ENCODE measurements around the gene TMEM125.

TMEM125 gene

GRCh38 chr1:43288058-43288784, 18.4 kb downstream of the TMEM125 start:
- Mint-ChIP-seq H3K4me1 (no peaks in the 10 kb centered on the region), H3K27ac (peak overlapping the region in 1 of 3 experiments; percentile 63), H3K9me3 (no peaks in the 10 kb centered on the region), H3K36me3 (ENCODE audit: low read depth) (no peaks in the 10 kb centered on the region), H3K27me3 (ENCODE audit: low read depth) (peaks cover 19% of the 10 kb centered on the region), H3K4me3 (no peak overlapping the region)
- TF ChIP-seq CTCF (IDR thresholded peaks at IDR 0.05; ENCODE audit: unreplicated experiment in 3 of 3), result no peak

- no peaks in the 10 kb centered on the region for H3K36me3 Mint-ChIP-seq (ENCODE audit: low read depth)
- H3K4me1 Mint-ChIP-seq, result no peaks in the 10 kb centered on the region
- no peaks in the 10 kb centered on the region for H3K9me3 Mint-ChIP-seq
- no peak overlapping the region for H3K4me3 Mint-ChIP-seq
- no peak for TF ChIP-seq CTCF (IDR thresholded peaks at IDR 0.05; ENCODE audit: unreplicated experiment in 3 of 3)
- H3K27ac Mint-ChIP-seq, result no peak overlapping the region
- peaks cover 18% of the 10 kb centered on the region for H3K27me3 Mint-ChIP-seq (ENCODE audit: low read depth)
Observed at GRCh38 chr1:43288785-43289706, 19.3 kb downstream of the TMEM125 start.

GRCh38 chr1:43292216-43292615, 22.4 kb downstream of the TMEM125 start:
- no peaks in the 10 kb centered on the region for H3K9me3 Mint-ChIP-seq
- H3K4me1 Mint-ChIP-seq, result peaks cover 11% of the 10 kb centered on the region
- no peak overlapping the region for H3K27ac Mint-ChIP-seq
- no peak overlapping the region for H3K4me3 Mint-ChIP-seq
- H3K27me3 Mint-ChIP-seq (ENCODE audit: low read depth), result peaks cover 7% of the 10 kb centered on the region
- no peaks in the 10 kb centered on the region for H3K36me3 Mint-ChIP-seq (ENCODE audit: low read depth)
- no peak for TF ChIP-seq CTCF (IDR thresholded peaks at IDR 0.05; ENCODE audit: unreplicated experiment in 3 of 3)

GRCh38 chr1:43292679-43293078, 22.9 kb downstream of the TMEM125 start:
- no peak overlapping the region for H3K27ac Mint-ChIP-seq
- H3K27me3 Mint-ChIP-seq (ENCODE audit: low read depth), result peaks cover 3% of the 10 kb centered on the region
- no peak for TF ChIP-seq CTCF (IDR thresholded peaks at IDR 0.05; ENCODE audit: unreplicated experiment in 3 of 3)
- no peaks in the 10 kb centered on the region for H3K9me3 Mint-ChIP-seq
- H3K4me1 Mint-ChIP-seq, result peaks cover 11% of the 10 kb centered on the region
- H3K4me3 Mint-ChIP-seq, result no peak overlapping the region
- no peaks in the 10 kb centered on the region for H3K36me3 Mint-ChIP-seq (ENCODE audit: low read depth)

- Mint-ChIP-seq H3K9me3 (no peaks in the 10 kb centered on the region), H3K4me1 (peaks cover 11% of the 10 kb centered on the region), H3K27ac (peak overlapping the region in 1 of 3 experiments; percentile 60), H3K4me3 (no peak overlapping the region), H3K36me3 (ENCODE audit: low read depth) (no peaks in the 10 kb centered on the region), H3K27me3 (ENCODE audit: low read depth) (no peaks in the 10 kb centered on the region)
- no peak for TF ChIP-seq CTCF (IDR thresholded peaks at IDR 0.05; ENCODE audit: unreplicated experiment in 3 of 3)
Observed at GRCh38 chr1:43293176-43293575, 23.4 kb downstream of the TMEM125 start.

Data from nephron (organoid).